Activated T-cell treated with anti-CD3 and anti-CD28 coated beads, Interleukin-2, amount 50 U/mL, for 4 hours (primary cell): ENCODE results near the gene VDAC1. TPM values are rescaled to one million over a fixed set of nuclear protein-coding genes. Genes with fewer than 3 reads are reported as not detected.
"Not testable (repeated sequence)": the region's sequence is repeated elsewhere in the genome, so short reads cannot be mapped to it uniquely, and the experiment has no call there.

Source experiments
- ATAC-seq, 2 donors: fragments of 200-7000 bp; cut with Tn5 transposase; one replicate each; pipeline ENCODE4 v1.10.0; 2021
- DNase-seq: peaks from one replicate; pipeline ENCODE4 v3.0.0-alpha.2; 2020
- H3K27me3 Mint-ChIP-seq: one replicate; pipeline ENCODE4 v1.8.0; 2021; ENCODE audit warnings: low read depth, mixed read lengths
- H3K36me3 Mint-ChIP-seq: one replicate; pipeline ENCODE4 v1.8.0; 2022; ENCODE audit warnings: mixed read lengths; ENCODE audit not compliant: insufficient read depth
- H3K4me1 Mint-ChIP-seq: one replicate; pipeline ENCODE4 v1.8.0; 2021; ENCODE audit warnings: low read depth, mixed read lengths
- H3K4me3 Mint-ChIP-seq: one replicate; pipeline ENCODE4 v1.8.0; 2021; ENCODE audit warnings: mild to moderate bottlenecking, moderate library complexity, mixed read lengths
- H3K9me3 Mint-ChIP-seq: one replicate; pipeline ENCODE4 v1.8.0; 2021; ENCODE audit warnings: mixed read lengths
- total RNA-seq, 3 donors: library from RNA; stranded (reverse); gene quantifications; one replicate each; pipeline ENCODE4 v1.2.1, GENCODE V29; 2021

The VDAC1 gene
- total RNA-seq, 3 donors from 2014 or later: 390 to 444 (median 392) TPM

DNA sequence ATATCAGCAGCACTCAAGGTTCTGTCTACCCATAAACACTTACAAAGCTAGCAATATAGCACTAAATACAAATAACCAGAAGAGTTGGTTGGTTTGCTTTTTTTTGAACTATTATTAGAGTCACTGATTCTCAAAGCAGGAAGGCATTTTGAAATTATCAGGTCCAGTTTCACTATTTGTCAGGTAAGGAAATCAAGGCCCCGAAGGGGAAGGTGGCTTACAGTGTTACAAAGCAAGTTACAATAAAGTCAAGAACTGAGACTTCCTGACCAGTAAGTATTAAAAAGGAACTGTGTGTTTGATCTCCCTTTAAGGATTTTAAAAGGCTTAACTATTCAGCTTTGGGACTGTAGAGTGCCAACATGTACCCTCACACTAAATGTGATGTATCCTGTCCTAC is 47.2 kb downstream of the VDAC1 start:
- no peaks in the 10 kb centered on the region for H3K9me3 Mint-ChIP-seq
- no peak overlapping the region for H3K4me3 Mint-ChIP-seq
- DNase-seq: no peak
- H3K27me3 Mint-ChIP-seq: no peaks in the 10 kb centered on the region
- H3K4me1 Mint-ChIP-seq: peaks cover 25% of the 10 kb centered on the region
- ATAC-seq: no peak
- H3K36me3 Mint-ChIP-seq: peaks cover 20% of the 10 kb centered on the region

DNA sequence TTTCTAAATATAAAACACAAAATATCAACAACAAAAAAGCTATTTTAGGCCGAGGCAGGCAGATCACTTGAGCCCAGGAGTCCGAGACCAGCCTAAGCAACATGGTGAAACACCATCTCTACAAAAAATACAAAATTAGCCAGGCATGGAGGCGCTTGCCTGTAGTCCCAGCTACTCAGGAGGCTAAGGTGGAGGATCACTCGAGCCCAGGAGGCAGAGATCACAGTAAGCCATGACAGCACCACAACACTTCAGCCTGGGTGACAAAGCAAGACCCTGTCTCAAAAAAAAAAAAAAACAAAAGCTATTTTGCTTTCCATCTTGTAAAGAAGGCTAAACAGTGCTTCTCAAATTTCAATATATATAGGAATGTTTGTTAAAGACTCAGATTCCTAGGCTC is 47.7 kb downstream of the VDAC1 start:
- H3K4me1 Mint-ChIP-seq: peaks cover 20% of the 10 kb centered on the region
- H3K9me3 Mint-ChIP-seq: no peaks in the 10 kb centered on the region
- DNase-seq (no peak), ATAC-seq (no peak)
- H3K36me3 Mint-ChIP-seq: peaks cover 20% of the 10 kb centered on the region
- no peaks in the 10 kb centered on the region for H3K27me3 Mint-ChIP-seq
- H3K4me3 Mint-ChIP-seq: no peak overlapping the region

DNA sequence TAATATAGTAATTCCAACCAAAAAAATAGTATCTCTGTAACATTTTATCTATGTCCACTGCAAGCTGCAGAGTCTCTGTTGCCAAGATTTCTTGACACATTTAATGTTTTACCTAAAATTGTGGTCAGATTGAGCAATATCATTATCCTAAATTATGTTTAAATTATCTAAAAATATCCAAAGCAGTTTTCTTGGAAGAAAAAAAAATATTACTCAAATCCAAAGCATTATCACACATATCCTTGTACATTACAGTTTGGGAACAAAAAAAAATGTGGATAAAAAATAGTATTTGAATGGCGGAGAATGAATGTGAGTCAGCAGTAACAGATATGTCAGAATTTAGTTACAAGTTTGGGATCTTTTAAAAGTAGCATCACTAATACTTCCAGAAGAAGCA is 48.6 kb downstream of the VDAC1 start:
- not testable (repeated sequence) for H3K4me3 Mint-ChIP-seq, H3K9me3 Mint-ChIP-seq, ATAC-seq, DNase-seq, H3K27me3 Mint-ChIP-seq
- peaks cover 20% of the 10 kb centered on the region for H3K4me1 Mint-ChIP-seq
- peaks cover 20% of the 10 kb centered on the region for H3K36me3 Mint-ChIP-seq

DNA sequence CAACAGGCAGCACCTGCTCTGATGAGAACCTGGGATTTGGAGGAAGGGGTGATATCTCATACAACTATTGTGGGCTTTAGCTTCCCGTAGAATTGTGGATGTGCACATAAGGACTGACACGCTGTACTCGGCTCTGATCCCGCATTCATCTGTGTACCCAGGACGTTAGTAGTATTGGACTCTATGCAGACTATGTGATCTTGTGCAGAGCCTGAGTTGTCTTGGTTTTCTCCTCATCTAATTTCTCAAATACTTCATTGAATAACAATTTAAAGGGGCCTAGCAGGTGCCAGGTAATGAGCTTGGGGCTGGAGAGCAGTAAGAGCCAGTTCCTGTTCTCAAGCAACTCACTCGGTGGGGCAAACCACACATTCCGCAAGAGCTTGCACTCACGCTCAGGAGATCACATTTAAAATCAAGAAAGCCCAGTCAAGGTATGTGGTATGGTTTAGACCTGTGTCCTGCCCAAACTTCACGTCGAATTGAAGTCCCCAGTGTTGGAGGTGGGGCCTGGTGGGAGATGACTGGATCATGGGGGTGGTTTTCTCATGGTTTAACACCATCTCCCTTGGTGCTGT is 51.1 kb downstream of the VDAC1 start:
- no peaks in the 10 kb centered on the region for H3K27me3 Mint-ChIP-seq
- ATAC-seq (no peak), DNase-seq (no peak)
- H3K36me3 Mint-ChIP-seq: peaks cover 9% of the 10 kb centered on the region
- H3K4me1 Mint-ChIP-seq: peaks cover 7% of the 10 kb centered on the region
- H3K9me3 Mint-ChIP-seq: no peaks in the 10 kb centered on the region
- no peak overlapping the region for H3K4me3 Mint-ChIP-seq

DNA sequence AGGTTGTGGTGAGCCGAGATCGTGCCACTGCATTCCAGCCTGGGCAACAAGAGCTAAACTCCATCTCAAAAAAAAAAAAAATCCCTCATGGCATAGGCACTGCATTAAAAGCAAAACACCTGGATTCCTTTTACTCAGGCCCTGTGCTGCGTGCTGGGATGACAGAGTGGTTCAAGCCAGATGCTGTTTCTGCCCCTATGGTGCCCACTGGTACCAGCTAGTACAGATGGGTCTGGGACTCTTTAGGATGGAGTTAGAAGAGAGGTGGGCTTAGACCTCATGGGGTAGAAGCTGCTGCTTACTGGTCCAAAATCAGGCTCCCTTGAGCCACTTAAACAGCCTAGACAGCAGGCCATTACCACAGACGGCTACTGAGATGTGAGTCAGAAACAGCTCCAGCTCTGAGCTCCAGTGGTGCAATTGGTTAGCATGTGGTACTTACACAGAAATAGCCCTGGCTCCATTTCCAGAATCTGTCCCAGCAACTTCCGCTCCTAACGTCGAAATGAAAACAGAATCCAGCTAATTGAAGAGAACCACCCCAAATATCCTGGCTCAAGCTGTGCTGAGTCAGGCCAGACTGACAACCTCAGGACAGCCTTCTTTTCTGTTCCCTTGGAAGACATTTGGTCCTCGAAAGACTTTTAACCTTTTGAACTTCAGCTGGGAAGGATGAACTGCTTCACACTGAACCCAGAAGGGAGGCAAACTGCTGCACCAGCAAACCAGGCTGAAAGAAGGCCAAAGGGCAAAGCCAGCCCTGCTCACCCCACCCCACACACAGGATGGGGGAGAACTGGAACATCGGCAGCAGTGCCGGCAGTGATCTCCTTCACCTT is 51.8 kb downstream of the VDAC1 start:
- peaks cover 7% of the 10 kb centered on the region for H3K4me1 Mint-ChIP-seq
- peaks cover 9% of the 10 kb centered on the region for H3K36me3 Mint-ChIP-seq
- H3K9me3 Mint-ChIP-seq: no peaks in the 10 kb centered on the region
- no peaks in the 10 kb centered on the region for H3K27me3 Mint-ChIP-seq
- DNase-seq: no peak
- ATAC-seq: no peak
- no peak overlapping the region for H3K4me3 Mint-ChIP-seq

DNA sequence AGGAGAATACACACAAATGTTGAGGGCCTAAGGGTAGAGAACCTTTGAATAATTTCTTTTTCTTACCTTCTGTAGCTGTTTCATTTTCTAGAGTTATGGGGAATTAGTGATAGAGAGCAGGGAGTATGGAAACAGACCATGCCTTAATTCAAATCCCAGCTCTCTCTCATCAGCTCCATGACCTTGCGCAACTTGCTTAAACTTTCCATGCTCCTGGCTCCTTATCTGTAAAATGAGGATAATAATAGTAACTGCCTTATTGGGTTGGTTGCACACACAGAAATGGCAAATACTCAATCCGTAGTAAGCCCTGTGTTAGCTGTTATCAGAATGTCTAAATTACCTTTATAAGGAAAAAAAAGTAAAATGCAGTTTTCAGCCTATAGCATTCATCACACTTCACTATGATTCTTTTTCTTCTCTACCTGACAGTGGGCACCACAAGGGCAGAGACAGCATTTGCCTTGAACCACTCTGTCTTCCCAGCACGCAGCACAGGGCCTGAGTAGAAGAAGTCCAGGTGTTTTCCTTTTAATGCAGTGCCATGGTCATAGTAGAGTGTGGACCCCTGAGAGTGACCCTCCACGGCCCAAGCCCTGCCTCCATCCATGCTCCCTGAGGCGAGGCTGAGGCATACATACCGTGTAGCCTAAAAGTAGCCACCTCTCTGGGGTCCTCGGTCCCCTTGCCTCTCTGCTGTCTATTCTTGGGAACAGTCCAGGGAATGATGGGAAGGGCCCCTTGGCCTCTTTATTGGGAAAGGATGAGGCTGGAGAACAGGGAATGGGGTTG is 53.8 kb downstream of the VDAC1 start:
- Mint-ChIP-seq H3K4me3 (no peak overlapping the region), H3K9me3 (no peaks in the 10 kb centered on the region), H3K27me3 (no peaks in the 10 kb centered on the region), H3K4me1 (no peaks in the 10 kb centered on the region), H3K36me3 (peaks cover 2% of the 10 kb centered on the region)
- DNase-seq (no peak), ATAC-seq (no peak)

DNA sequence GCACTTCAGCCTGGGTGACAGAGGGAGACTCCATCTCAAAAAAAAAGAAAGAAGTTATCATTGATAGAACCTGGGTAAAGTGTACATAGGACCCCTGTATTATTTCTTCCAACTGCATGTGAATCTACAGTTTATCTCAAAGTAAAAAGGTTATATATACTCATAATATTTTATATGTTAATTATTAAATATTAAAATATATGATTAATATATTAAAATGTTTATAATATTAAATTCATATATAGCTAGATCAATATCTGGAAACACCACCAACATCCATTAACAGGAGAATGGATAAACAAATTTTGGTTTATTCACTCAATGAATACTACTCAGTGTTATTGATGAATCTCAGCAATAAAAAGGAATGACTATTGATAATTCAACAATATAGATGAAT is 56.1 kb downstream of the VDAC1 start:
- H3K27me3 Mint-ChIP-seq: no peaks in the 10 kb centered on the region
- H3K9me3 Mint-ChIP-seq: no peaks in the 10 kb centered on the region
- H3K36me3 Mint-ChIP-seq: no peaks in the 10 kb centered on the region
- no peak for ATAC-seq
- H3K4me1 Mint-ChIP-seq: no peaks in the 10 kb centered on the region
- no peak for DNase-seq
- no peak overlapping the region for H3K4me3 Mint-ChIP-seq

DNA sequence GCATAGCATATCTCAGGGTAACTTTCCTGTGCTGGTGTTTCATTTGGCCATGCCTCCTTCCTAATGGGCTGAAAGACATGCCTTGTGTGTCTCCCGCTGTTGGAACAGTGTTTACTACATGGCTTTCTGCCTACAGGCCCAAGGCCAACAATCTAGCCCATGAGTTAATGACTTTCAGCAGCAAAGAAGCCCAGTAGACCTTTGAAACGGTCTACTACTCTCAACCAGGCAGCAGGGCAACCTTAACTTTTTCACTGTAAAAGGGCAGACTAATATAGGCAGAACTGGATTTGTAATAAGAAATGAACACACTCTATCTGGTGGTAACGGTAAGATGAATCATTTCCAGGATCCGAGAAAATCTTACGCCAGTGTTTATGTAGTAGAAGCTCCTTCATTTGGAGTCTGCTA is 57.3 kb downstream of the VDAC1 start:
- Mint-ChIP-seq H3K4me1 (no peaks in the 10 kb centered on the region), H3K27me3 (no peaks in the 10 kb centered on the region), H3K4me3 (no peak overlapping the region), H3K36me3 (no peaks in the 10 kb centered on the region), H3K9me3 (no peaks in the 10 kb centered on the region)
- DNase-seq (no peak), ATAC-seq (no peak)

DNA sequence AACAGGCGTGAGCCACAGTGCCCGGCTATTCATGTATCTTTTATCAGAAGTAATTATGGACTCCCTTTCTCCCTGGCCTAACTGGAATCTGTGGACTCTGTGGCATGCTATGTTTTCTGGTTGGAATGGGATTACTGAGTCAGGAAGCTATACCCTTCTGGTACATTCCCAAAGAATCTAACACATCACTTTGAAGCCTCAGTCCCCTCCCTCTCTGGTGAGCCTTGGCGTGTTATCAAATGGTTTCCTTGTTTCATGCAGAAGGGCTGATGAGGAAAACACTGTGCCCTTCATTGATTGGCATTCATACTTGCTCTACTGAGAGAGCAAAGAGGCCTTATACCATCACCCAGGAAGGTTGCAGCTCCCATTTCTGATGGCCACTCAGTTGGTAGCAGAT is 59.2 kb downstream of the VDAC1 start:
- Mint-ChIP-seq H3K4me1 (no peaks in the 10 kb centered on the region), H3K9me3 (no peaks in the 10 kb centered on the region), H3K36me3 (no peaks in the 10 kb centered on the region), H3K4me3 (no peak overlapping the region), H3K27me3 (peaks cover 2% of the 10 kb centered on the region)
- DNase-seq (no peak), ATAC-seq (no peak)

DNA sequence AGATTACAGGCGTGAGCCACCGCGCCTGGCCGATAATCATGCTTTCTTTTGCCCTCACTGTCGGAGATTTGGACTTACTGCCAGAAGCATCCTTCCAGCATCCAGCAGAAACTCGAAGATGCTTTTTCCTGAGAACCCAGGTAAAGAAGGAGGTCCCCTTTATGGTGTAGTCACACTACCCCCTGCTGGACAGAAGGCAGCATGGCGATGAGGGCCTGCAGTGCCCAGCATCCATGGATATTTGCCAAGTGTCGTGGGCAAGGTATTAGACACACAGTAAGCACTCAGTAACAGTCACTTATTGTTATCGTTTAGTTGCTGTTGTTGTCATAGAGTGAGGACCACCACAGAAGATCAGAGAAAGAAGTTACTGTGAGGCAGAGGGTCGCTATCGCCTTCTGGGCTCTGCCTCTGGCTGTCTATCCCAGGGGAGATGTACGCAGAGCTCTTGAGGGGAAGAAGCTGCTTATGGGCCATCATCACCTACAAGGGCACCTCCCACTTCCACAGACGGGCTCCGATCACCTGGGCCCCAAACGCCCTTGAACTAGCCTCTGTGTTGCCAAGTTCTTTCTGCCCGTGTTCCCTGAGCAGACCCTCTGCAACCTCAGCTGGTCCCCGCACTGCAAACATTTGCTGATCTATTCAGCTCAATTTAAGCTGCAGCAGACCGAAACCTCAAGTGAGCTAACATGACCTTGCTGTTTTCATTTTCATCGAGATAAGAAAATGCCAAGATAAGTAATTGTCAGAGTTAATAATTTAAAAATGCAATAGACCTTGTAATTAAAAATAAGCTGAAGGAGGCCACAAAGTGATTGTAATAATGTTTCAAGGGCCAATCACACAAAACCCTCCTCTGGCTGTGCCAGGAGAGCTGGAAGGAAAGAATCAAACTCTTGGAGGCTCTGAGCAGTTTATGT is 60.3 kb downstream of the VDAC1 start:
- DNase-seq: peak; percentile 24
- Mint-ChIP-seq H3K36me3 (no peaks in the 10 kb centered on the region), H3K4me3 (no peak overlapping the region), H3K9me3 (no peaks in the 10 kb centered on the region), H3K27me3 (peaks cover 2% of the 10 kb centered on the region), H3K4me1 (peaks cover 3% of the 10 kb centered on the region)
- ATAC-seq: peak; percentile 46 to 54

DNA sequence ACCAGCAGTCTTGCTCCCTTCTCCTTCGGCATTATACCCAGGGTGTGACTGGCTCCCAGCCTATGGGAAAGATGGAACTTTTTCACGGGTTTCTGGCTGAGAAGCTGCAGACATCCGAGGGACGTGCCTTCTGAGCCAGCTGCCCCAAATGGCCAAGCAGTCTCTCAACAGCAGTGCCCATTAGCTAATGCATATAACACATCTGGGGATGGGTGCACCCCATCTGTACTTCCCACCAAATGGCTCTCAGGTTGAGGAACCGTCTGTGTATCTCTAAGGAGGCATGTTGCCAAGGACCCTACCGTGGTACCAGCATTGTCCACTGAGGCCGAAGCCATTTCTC is 61.3 kb downstream of the VDAC1 start:
- DNase-seq (no peak), ATAC-seq (no peak)
- Mint-ChIP-seq H3K4me3 (no peak overlapping the region), H3K9me3 (no peaks in the 10 kb centered on the region), H3K36me3 (no peaks in the 10 kb centered on the region), H3K4me1 (peaks cover 7% of the 10 kb centered on the region), H3K27me3 (peaks cover 2% of the 10 kb centered on the region)

DNA sequence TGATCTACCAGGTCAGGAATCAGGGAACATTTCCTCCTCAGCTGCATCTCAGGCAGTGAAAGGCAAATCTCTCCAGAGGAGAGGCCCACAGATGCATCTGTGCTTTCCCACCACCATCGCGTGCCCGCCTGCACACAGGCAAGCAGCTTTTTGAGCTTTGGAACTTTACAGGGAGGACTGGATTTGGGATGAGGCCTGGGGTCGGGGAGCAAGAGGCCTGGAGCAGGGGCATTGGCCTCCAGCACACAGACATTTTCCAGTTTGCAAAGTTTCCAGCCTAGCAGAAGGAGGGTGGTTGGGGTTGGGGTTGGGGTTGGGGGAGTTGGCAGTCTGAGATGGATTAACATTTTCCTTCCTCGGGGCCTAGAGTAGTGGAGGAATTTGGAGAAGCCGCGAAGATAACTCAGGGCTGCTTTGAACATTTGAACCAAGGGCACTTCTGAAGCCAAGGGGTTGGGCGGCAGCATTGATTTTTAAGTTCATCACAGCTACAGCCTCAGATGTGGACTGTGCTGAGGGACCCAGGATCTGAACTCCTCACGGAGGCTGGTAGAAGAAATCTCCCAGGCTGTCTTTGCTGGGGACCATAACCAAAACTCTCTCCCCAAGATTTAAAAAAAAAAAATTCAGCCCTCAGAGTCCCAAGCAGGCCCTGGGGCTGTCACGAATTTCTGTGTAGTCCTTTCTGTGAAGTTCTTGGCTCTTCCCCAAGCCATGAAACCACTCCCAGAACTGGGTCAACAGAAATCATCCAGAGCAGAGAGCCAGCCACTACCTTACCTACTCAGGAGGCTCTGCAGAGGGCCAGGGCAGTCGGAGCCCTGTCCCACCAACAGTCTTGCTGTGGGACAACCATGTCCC is 61.9 kb downstream of the VDAC1 start:
- ATAC-seq (no peak), DNase-seq (no peak)
- Mint-ChIP-seq H3K4me1 (peaks cover 7% of the 10 kb centered on the region), H3K4me3 (no peak overlapping the region), H3K27me3 (peaks cover 2% of the 10 kb centered on the region), H3K36me3 (no peaks in the 10 kb centered on the region), H3K9me3 (no peaks in the 10 kb centered on the region)

DNA sequence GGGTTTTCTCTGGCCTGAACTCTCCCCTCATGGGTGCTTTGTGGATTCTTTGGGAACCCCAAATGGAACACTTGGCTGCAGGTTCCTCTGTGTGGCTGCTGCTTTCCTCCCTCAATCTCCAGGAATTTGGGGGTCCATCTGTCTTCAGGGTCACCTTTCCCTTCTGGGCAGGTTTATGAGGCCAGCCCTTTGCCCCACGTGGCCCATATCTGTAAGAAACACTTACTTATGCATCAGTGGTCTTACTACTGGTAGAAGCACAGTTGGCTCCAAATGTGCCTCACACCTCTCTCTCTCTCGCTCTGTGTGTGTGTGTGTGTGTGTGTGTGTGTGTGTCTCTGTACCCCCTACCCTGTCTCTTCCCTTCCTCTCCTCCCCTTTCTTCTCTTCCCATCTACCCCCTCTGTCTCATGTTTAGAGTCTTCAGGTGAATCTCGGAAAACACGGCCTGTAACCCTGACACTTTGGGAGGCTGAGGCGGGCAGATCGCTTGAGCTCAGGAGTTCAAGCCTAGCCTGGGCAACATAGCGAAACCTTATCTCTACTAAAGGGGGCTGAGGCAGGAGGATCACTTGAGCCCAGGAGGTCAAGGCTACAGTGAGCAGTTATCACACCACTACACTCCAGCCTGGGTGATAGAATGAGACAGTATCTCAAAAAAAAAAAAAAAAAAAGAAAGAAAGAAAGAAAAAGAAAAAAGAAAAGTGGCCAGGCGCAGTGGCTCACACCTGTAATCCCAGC is 63.1 kb downstream of the VDAC1 start:
- peaks cover 2% of the 10 kb centered on the region for H3K27me3 Mint-ChIP-seq
- H3K9me3 Mint-ChIP-seq: no peaks in the 10 kb centered on the region

More for the DNA sequence above, 63.1 kb downstream of the VDAC1 start:
- no peaks in the 10 kb centered on the region for H3K36me3 Mint-ChIP-seq
- ATAC-seq: no peak
- peaks cover 7% of the 10 kb centered on the region for H3K4me1 Mint-ChIP-seq
- no peak overlapping the region for H3K4me3 Mint-ChIP-seq
- no peak for DNase-seq
